HTR-8/SVneo (cell line): ENCODE data around the gene MAD1L1.

Source experiments
- DNase-seq: peaks from one replicate; pipeline ENCODE4 v3.0.0; 2011; ENCODE audit warnings: low spot score, mixed read lengths; ENCODE audit not compliant: insufficient read length
- FAIRE-seq: peaks from 2 replicates; lab custom pipeline; 2011; peaks lifted over from hg19 to GRCh38; lab: Jason Lieb, UNC

MAD1L1 gene

GRCh38 chr7:2259480-2259879, 26.7 kb upstream of the MAD1L1 start:
- DNase-seq (no peak), FAIRE-seq (no peak)

DNA sequence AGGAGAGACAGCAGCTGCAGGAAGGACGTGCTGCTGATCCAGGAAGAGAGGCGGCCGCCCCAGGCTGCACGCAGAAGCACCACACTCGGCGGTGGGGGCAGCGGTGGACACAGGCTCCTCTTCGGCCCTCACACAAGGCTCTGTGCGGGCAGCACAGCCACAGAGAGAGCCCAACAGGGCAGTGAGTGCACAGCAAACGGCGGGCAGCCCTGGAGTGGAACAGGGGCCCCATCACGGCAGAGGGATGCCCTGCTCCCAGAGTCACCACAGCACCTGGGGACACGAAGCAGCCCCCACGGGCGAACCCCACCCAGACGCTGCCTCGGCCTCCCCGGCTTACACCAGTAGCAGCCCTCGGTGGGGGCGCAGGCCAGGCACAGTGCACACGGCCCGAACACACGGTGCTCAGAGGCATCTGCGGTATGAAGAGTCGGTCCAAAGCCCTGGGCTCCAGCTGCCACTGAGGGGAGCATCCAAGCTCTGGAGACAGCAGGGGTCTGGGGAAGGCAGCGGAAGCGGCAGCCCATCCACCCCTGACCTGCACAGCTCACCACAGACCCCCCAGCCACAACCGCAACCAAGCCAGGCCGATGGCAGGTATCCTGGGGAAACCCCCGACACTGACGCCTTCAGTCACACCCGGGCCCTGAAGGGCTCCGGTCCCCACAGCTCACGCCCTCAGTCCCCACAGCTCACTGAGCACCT, 26.1 kb upstream of the MAD1L1 start:
- DNase-seq (no peak), FAIRE-seq (no peak)

GRCh38 chr7:2257651-2258050, 24.9 kb upstream of the MAD1L1 start:
- no peak for FAIRE-seq
- no peak for DNase-seq

DNA sequence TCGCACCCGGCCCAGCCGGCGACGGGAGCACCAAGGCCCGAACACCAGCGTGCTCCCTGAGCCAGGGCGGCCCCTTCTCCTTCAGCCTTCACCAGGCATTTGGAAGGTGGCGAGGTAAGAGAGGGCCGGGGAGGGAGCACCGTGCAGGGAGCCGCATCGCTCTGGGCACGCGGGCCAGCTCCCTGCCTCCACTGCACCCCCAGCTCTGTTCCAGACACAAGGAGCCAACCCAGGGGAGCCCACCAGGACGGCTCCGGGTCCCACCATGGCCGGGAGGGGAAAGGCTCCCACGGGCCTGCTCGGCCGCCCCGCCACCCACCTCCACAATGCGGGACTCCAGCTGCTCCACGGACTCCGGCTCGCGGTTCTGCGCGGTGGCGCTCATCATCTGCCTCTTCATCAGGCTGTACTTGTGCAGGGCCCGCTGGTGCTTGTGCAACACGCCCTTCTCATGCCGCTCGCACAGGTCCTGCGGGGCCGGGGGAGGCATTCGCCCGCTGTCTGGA, 24.4 kb upstream of the MAD1L1 start:
- no peak for DNase-seq
- no peak for FAIRE-seq

DNA sequence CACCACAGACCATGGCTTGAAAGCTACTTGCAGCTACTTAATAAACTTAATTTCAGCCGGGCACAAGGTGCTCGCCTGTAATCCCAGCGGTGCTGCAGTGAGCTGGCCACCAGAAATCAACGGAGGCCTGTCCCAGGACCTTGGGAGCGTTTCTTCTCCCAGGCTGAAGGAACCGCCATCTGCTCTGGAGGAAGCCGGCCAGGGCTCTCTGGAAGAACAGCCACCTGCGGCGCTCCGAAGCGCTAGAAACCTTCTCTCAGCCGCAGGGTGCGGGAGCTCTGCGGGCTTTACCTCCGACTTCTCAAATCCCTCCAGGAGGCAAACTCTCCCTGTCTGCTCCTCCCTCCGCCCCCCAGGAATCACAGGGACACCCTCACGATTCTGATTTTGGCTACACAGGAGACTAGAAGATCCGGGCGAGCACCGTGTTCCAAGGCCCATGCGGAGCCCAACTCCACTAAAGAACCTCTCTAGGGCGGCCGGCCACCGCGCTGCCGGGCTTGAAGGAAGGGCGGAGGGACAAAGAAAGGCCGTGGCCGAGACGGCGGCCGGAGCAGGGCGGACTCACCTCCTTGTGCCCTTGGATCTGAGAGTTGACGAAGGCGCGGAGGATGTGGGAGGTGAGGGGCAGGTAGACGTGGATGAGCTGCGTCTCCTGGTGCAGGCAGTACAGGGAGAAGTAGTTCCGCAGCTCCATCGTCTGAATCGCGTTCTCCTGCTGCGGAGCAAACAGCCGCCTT, 23.7 kb upstream of the MAD1L1 start:
- DNase-seq (no peak), FAIRE-seq (peak; percentile 44)

GRCh38 chr7:2255145-2256139, 22.7 kb upstream of the MAD1L1 start:
- FAIRE-seq = no peak

GRCh38 chr7:2254429-2255144, 21.8 kb upstream of the MAD1L1 start:
- DNase-seq (no peak), FAIRE-seq (no peak)

More at GRCh38 chr7:2255145-2256139, 22.7 kb upstream of the MAD1L1 start:
- no peak for DNase-seq

GRCh38 chr7:2253525-2254244, 20.9 kb upstream of the MAD1L1 start:
- DNase-seq (no peak), FAIRE-seq (no peak)

DNA sequence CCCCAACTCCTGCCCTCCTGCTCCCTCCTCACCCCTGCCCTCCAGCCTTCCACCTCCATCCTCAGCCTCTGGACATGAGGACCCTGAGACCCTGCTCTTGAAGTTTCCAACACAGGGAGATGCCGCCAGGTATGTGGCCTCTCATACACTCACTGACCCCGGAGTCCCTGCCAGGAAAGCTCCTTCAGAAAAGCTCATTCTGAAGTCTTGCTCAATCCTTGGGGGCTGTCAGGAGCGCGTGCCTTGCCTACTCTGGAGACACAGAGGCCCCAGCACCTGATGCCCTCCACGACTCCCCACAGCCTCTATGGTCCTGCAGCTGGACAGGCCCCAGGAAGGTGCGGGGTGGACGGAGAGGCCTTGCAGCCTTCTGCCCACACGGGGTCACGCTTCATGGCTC, 20.3 kb upstream of the MAD1L1 start:
- FAIRE-seq = no peak
- no peak for DNase-seq

- DNase-seq (no peak), FAIRE-seq (peak; percentile 65)
Observed at GRCh38 chr7:2251841-2252771, 19.4 kb upstream of the MAD1L1 start.

DNA sequence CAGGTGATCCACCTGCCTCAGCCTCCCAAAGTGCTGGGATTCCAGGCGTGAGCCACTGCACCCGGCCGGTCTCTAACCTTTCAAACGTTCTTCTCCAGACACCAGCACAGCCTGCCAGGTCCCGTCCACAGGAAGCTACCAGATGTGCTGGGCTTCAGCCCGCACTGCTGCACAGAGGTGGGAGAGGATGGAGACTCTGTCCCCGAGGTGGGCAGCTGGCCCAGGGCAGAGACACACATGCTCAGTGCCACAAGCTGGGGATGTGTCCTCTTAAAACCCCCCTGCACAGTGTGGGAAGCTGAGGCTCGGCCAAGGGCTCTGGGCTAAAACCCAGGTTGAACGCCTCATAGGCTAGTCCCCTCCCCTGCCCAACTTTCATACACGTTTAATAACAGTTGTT, 18.6 kb upstream of the MAD1L1 start:
- FAIRE-seq = no peak

DNA sequence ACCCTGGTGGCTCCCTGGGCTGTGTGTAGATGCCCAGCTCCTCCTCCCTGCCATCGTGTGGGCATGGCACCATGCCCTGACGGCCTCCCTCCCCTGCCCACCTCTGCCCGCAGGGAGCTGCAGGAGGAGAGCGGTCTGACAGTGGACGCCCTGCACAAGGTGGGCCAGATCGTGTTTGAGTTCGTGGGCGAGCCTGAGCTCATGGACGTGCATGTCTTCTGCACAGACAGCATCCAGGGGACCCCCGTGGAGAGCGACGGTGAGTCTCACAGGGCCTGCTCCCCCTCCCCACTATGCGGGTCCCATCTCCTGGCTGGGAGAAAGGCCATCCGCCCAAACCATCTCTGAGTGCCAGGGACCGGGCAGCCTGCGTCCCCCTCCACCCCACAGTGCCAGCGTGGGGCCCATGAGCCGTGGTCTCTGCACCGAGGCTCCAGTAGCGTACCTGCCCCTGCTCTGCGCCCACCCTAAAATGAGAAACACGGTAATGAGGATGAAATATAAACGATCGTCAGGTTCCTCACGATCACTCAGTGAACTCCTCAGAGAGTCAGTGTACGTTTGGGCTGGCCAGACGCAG, 17.1 kb upstream of the MAD1L1 start:
- FAIRE-seq (peak; percentile 69), DNase-seq (no peak)

More for the DNA sequence above, 18.6 kb upstream of the MAD1L1 start:
- no peak for DNase-seq

DNA sequence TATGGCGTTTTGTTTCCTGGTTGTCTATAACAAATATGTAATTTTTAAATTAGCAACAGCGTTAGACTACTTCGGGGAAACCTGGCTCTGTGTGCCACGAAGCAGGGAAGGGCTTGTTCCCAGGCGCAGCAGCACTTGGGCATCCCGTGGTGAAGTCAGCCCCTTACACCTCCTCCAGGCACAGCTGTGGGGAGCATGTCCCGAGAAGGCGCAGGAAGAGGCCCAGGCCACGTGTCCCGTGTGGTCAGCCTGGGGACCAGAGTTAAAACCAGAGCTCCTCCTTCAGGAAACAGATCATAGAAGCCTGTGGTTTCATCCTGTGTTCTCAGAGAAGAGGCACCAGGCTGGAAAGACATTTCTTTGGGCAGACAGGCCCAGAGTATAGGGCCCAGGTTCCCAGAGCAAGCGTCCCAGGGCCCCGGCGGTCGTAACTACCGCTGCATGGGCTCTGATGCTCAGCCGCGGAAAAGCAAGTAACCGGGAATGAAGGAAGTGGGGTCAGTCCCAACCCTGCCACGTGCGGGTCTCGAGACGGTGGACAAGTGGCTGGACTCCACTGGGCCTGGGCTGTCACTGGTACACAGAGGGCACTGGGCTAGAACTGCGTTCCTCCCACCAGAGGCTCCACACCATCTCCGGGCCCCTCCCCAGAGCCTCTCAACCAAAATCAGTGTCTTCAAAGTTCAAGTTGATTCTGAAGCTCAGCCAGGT, 16.4 kb upstream of the MAD1L1 start:
- DNase-seq (peak; percentile 92), FAIRE-seq (peak; percentile 79)

DNA sequence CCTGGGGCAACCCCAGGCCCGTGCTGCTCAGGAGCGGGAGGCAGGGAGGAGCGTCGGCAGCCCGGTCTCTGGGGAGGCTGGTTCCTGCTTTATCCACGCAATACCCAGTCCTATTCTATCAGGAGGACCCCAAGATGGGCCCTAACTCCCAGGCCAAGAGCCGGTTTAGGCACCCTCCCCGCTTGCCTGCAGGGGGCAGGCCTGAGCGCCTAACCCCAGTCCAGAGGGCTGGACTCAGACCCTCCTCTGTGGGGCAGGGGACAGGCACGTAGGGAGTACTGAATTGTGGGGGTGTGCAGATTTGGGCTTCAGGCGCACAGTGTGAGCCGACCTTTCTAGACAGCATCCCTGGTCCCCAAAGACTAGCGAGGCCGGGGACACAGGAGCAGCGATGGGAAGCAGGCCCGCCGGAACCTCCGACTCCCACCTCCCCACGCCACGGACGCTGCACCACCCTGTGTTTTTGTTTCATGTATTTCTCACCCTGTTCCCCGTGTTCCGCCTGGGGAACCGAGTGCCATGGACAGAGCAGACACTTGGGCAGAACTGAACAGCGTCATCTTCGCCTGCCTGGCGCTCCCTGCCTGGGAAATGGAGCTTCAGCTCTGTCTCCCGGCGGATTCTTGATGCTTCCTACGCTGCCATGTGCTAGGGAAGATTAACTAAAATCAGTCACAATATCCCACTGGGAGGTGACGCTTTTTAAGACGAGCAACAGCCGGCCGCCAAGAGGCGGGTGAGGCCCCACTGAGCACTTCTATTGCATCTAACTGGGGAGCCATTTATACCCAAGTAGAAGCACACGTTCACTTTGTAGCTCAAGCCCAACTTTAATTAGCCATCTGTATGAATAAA, 14.6 kb upstream of the MAD1L1 start:
- DNase-seq = no peak

GRCh38 chr7:2245883-2246675, 13.3 kb upstream of the MAD1L1 start:
- no peak for FAIRE-seq
- DNase-seq = no peak

More for the DNA sequence above, 14.6 kb upstream of the MAD1L1 start:
- peak; percentile 42 for FAIRE-seq
